ENCODE results near the gene CDK17. TPM values are rescaled to one million over a fixed set of nuclear protein-coding genes. Genes with fewer than 3 reads are reported as not detected.

Gene CDK17
- total and polyA plus RNA-seq, 8 donors, result 4.3 to 15.1 (median 8.0) TPM

DNA sequence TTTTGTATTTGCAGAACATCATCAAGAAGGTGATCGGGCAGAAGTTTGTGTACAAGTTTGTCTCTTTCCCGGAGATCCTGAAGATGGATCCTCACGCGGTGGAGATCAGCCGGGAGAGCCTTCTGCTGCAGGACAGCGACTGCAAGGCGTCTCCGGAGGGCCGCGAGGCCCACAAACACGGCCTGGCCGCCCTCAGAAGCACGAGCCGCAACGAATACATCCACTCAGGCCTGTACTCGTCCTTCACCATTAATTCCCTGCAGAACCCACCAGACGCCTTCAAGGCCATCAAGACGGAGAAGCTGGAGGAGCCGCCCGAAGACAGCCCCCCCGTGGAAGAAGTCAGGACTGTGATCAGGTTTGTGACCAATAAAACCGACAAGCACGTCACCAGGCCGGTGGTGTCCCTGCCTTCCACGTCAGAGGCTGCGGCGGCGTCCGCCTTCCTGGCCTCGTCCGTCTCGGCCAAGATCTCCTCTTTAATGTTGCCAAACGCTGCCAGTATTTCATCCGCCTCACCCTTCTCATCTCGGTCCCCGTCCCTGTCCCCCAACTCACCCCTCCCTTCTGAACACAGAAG is 153.2 kb downstream of the CDK17 start:
- FAIRE-seq (no peak), ATAC-seq (no peak), DNase-seq (no peak)
- TF ChIP-seq, protein P1, sequence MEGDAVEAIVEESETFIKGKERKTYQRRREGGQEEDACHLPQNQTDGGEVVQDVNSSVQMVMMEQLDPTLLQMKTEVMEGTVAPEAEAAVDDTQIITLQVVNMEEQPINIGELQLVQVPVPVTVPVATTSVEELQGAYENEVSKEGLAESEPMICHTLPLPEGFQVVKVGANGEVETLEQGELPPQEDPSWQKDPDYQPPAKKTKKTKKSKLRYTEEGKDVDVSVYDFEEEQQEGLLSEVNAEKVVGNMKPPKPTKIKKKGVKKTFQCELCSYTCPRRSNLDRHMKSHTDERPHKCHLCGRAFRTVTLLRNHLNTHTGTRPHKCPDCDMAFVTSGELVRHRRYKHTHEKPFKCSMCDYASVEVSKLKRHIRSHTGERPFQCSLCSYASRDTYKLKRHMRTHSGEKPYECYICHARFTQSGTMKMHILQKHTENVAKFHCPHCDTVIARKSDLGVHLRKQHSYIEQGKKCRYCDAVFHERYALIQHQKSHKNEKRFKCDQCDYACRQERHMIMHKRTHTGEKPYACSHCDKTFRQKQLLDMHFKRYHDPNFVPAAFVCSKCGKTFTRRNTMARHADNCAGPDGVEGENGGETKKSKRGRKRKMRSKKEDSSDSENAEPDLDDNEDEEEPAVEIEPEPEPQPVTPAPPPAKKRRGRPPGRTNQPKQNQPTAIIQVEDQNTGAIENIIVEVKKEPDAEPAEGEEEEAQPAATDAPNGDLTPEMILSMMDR (IDR thresholded peaks at IDR 0.05), result no peak
- Histone ChIP-seq H3K9me3 (no peaks in the 10 kb centered on the region), H3K27ac (no peak overlapping the region), H3K27me3 (no peaks in the 10 kb centered on the region), H3K36me3 (peaks cover 0 to 6% (median 0%) of the 10 kb centered on the region in 3 donors), H3K4me1 (no peaks in the 10 kb centered on the region), H3K4me3 (no peak overlapping the region)
- intact Hi-C loops (cut with DNase I), result no loop called here
- WGBS, 2 donors, result 95 to 97% methylated on average over 36 of the region's 36 CpGs

DNA sequence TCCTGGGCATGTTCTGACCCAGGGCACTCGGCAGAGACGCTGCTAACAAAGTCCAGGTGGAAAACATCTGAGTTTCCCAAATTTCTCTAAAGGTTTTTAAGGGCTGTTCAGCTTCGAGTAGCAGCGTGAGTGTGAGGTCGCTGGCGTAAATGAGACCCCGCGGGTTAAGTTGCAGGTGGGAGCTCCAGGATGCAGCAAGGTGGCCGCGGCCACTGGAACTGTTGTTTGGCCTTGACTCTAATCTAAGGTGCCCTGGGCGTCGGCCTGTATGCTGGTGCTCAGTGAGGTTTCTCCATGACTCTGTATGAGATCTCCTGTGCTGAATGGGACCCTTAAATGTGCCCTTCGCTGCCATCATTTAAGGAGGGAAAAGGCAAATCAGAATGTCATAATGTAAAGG is 155.4 kb downstream of the CDK17 start:
- no peak for FAIRE-seq

DNA sequence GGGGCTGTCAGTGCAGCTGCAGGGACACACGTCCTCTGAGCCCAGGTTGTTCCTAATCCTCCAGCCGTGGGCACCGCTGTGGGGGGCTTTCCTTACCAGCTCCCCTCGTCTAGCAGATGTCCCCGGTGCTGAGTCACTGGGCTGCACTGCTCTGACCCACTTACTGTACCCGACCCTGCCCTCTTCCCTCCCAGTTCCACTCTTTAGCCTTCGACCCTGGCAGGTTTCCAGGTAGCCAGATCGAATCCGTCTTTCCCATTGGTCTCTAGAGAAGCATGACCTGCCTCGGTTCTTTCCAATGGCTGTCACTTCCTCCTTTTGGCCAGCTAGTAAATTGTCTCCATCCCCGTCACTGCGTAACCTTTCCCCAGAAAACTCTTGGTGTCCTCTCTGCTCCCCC is 157.6 kb downstream of the CDK17 start:
- no peak overlapping the region for H3K27ac ChIP-seq
- TF ChIP-seq, protein P1 (IDR thresholded peaks at IDR 0.05), result no peak
- ATAC-seq (no peak), DNase-seq (no peak), FAIRE-seq (no peak)
- WGBS, 2 donors, result 73 to 80% methylated on average over 12 of the region's 12 CpGs
- H3K4me3 ChIP-seq, result no peak overlapping the region
- H3K27me3 ChIP-seq, result no peaks in the 10 kb centered on the region
- no peaks in the 10 kb centered on the region for H3K4me1 ChIP-seq
- intact Hi-C loops (cut with DNase I), result no loop called here
- no peaks in the 10 kb centered on the region for H3K9me3 ChIP-seq
- peaks cover 0 to 6% (median 0%) of the 10 kb centered on the region in 3 donors for H3K36me3 ChIP-seq

More for the DNA sequence above, 155.4 kb downstream of the CDK17 start:
- no peaks in the 10 kb centered on the region for H3K27me3 ChIP-seq
- no peak overlapping the region for H3K27ac ChIP-seq
- 68 to 76% methylated on average over 13 of the region's 13 CpGs for WGBS, 2 donors
- DNase-seq (no peak), ATAC-seq (no peak)
- peaks cover 0 to 6% (median 0%) of the 10 kb centered on the region in 3 donors for H3K36me3 ChIP-seq
- no peaks in the 10 kb centered on the region for H3K9me3 ChIP-seq
- intact Hi-C loops (cut with DNase I), result no loop called here
- H3K4me1 ChIP-seq, result no peaks in the 10 kb centered on the region
- TF ChIP-seq, protein P1 (IDR thresholded peaks at IDR 0.05), result no peak
- no peak overlapping the region for H3K4me3 ChIP-seq

DNA sequence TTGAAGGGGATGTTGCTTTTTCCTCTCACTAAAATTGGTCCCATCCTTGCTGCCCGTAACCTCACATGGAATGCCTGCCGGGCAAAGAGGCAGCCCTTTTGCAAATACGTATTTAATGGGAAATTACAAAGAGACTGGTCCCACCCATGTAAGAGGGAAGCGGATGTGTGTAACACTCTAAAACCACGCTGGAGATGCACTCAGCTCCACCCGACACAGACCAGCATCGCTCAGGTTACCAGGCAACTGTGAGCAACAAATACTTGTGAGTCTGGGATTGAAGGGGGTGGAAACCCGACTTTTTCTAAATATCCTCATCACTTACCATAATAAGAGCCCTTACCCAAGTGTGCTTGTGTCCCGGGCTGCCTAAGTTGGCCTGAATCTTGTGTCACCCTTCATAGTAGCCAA is 158.4 kb downstream of the CDK17 start:
- Histone ChIP-seq H3K36me3 (no peaks in the 10 kb centered on the region), H3K4me1 (no peaks in the 10 kb centered on the region), H3K27me3 (no peaks in the 10 kb centered on the region), H3K27ac (no peak overlapping the region), H3K4me3 (no peak overlapping the region), H3K9me3 (no peaks in the 10 kb centered on the region)
- TF ChIP-seq, protein P1 (IDR thresholded peaks at IDR 0.05), result no peak
- FAIRE-seq (no peak), ATAC-seq (peak in 3 of 4 donors; percentile 32 to 61 (median 53)), DNase-seq (no peak)
- intact Hi-C loops (cut with DNase I), result no loop called here
- 78 to 89% methylated on average over 9 of the region's 9 CpGs for WGBS, 2 donors

DNA sequence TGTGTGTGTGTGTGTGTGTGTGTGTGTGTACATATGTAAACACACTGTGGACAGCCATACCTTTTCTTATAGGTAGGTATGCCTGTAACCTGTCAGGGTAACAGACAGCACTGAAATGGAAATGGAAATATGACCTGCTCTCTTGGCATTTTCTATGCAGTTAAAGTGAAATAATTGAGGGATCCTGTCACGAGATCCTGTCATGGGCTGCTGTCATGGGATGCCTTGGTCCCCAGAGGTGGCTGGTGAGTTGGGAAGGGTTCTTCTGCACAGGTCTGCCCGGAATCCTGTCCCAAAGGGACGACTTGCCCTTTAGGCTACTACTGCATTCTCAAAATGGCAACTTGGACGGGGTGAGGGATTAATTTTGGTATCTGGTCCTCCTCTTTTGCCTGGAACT is 158.8 kb downstream of the CDK17 start:
- no peaks in the 10 kb centered on the region for H3K9me3 ChIP-seq
- no peaks in the 10 kb centered on the region for H3K36me3 ChIP-seq
- no peak overlapping the region for H3K4me3 ChIP-seq
- FAIRE-seq, result no peak
- 86 to 95% methylated on average over 4 of the region's 4 CpGs for WGBS, 2 donors
- no peak for ATAC-seq
- intact Hi-C loops (cut with DNase I), result no loop called here
- H3K27me3 ChIP-seq, result no peaks in the 10 kb centered on the region
- no peaks in the 10 kb centered on the region for H3K4me1 ChIP-seq
- DNase-seq, result no peak
- TF ChIP-seq, protein P1 (IDR thresholded peaks at IDR 0.05), result no peak
- H3K27ac ChIP-seq, result no peak overlapping the region
